ENCODE measurements around the gene FKBP2.

- no peak for TF ChIP-seq CTCF (IDR thresholded peaks at IDR 0.05)
- no peak for TF ChIP-seq POLR2A (IDR thresholded peaks at IDR 0.05)
Measured at GRCh38 chr11:64222651-64223000, 18.3 kb upstream of the FKBP2 start.
